T47D (cell line): ENCODE measurements around the gene CREBBP.

Source experiments
- DNase-seq, 2 experiments: peaks; one replicate each; pipeline versions ENCODE4 v3.0.0 to v3.0.0-alpha.2; 2011 to 2012; ENCODE audit warnings: low read depth in 1 of 2, low spot score in 1 of 2
- JUND ChIP-seq: IDR thresholded peaks from 2 replicates; pipeline ENCODE4 v1.6.1; 2012; ENCODE audit warnings: low read depth
- in situ Hi-C: cut with HindIII; loops from 2 replicates; pipeline ENCODE4 v1.10.0; 2016; ENCODE audit warnings: low sequenced_read_pairs, low pct_unique_long_range_greater_than_20kb

Gene CREBBP

DNA sequence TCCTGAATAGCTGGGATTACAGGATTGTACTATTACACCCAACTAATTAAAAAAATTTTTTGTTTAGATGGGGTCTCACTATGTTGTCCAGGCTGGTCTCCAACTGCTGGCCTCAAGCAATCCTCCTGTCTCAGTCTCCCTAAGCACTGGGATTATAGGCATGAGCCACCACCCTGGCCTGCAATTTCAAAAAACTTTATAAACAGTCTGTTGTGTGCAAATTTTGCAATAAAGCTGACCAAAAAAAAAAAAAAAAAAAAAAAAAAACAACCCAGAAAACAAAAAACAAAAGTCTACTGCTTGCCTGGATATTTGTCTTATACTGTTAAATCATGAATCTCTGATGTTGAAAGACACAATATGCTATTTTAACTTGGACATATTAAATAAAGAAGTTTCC lies 4.4 kb downstream of the CREBBP start:
- in situ Hi-C loops: no loop called here
- no peak for TF ChIP-seq JUND

DNA sequence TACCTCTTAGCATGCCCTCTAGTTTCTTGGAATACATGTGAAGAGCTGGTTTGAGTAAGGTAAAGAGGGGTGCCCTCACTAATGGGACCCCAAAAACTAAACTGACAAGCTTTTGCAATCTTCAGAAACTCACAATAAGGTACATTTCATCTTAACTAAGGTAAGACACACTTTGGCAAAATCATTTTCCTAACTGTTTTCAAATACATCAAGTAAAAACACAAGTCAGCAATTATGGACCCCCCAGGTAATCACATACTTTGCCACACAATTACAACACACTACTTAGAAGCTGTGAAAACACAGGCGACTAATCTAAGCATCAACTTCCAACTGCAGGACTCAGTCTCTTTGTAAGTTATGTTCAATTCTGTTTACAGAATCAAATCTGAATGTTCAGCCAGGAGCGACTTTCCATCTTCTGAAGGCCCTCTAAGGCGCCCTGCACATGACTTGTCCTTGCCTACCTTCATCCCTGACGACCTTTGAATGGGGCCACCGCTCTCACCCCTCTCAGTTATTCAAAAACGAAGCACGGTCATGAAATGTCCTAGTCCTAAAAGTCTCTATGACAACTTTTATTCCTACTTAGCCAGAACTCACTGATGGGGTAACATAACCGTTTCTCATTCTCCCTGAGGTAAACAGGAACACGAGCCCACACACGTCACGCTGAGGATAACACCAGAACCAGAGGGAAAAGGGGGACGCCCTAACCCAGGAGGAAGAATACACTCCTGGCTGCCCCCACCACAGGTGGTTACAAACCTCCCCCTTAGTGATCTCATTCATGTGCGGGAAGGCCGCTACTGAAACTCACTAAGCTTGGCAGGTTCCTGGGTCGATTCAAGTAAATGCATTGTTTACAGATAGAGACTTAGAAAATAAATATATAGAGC lies 5.5 kb downstream of the CREBBP start:
- no peak for DNase-seq
- no peak for TF ChIP-seq JUND
- in situ Hi-C loops: no loop called here

More for the DNA sequence above, 4.4 kb downstream of the CREBBP start:
- no peak for DNase-seq

DNA sequence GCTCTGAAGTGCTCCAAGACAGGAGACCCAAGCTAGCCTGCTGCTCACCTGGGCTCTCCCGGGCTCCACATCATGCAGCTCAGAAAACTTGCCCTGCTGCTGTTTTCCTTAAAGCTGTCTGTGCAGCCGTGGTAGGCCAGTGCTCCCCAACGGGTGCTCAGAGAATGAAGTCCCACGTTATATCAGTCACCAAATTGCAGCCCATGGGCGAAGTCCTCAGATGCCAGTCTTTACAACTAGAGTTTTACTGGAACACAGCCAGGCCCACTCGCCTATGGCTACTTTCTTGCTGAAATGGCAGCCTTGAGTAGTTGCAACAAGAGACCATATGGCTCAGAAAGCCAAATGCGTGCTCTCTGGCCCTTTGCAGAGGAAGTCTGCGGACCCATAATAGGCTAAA lies 6.3 kb downstream of the CREBBP start:
- in situ Hi-C loops: no loop called here
- no peak for TF ChIP-seq JUND
- DNase-seq: no peak

DNA sequence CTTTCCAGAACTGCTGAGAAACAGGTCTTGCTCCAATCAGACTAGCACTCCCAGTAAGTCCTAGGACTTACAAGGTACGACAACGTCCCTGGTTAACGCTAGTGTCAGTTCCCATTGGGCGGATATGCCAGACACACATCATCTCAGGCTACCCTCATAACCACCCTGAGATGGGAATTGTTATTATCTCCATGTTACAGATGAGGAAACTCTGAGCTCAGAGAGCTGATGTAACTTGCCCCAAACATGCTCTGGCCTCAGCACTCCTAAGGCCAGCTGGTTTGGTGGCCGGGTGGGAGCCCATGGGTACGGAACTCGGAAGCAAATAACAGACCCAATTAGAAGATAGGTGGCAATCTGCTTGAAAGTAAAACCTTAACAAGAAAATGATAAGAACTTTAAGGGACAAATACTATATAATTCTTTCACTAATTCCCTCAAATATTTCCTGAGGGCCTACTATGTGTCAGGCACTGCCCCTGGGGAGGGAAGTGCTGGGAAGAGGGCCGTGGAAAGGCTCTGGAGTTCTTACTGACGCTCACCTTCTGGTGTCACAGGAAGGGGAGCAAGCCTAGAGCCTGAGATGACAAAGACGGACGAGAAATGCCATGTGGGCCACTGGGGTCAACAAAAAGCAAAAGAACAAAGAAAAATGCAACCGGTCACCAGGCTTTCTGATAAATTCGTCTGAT lies 6.9 kb downstream of the CREBBP start:
- in situ Hi-C loops: no loop called here
- DNase-seq: no peak

DNA sequence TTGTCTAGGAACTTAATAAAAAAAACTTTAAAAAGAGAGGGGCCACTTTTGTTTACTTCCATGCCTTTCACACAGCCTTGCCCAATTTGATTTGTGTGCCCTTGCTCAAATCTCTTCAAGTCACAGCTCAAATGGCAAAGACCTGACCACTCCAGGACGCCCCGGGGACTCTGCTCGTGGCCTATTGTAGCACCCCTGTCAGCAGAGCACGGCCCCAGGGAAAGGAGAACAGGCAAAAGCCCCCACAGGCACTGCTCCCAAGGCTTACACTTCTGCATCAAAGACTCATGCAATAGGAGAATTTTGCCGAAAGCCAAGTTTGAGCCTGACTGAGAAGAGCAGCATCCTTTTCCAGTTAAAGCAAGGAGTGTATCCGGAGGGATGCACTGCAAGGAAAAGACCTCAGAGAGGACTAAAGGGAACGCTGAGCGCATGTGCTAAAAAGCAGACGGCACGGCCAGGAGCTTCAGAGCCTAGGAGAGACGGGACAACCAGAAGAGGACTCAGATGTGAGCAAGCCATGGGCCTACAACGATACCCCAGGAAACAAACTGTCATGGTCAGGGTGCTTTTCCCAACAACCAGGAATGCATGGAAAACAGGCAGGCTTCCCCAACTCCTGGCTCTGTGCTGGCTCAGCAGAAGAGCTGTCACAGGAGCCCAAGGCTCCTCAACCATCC lies 8.2 kb downstream of the CREBBP start:
- no peak for TF ChIP-seq JUND
- DNase-seq: no peak
- in situ Hi-C loops: no loop called here

More for the DNA sequence above, 6.9 kb downstream of the CREBBP start:
- TF ChIP-seq JUND: no peak

DNA sequence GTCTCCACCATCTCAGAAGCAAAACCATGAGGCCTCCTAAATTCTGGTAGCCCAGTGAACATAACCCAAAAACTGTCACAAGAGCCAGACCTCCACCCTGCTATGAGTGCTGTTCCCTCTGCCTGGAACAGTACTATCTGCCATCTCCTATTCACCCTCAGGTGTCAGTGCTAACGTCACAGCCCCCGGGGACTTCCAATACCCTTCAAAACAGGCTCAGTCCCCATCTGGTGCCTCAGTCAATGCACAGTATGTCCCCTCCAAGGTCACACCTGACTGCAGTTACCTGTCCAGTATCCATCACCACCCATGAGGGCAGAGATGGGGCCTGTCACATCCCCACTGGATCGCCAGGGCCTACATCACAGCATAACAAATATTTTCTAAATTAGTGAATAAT lies 11.5 kb downstream of the CREBBP start:
- in situ Hi-C loops: no loop called here
- no peak for DNase-seq
- TF ChIP-seq JUND: no peak

DNA sequence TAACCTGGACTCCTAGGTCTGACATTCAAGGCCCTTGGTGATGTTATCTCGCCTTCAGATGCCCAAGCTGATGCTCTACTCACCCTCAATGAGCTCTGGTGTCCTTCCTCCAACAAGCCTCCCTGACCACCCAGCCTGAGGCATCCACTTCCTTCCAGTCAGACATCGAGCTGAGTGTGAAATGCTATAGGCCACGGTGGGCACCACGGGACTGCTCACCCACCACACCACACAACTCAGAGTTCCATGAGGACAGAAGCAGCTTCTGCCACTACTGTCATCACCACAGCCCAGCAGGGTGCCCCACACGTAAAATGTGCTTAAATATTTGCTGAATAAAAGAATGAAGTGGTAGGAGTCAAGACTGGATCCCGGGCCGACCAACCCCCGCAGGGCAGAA lies 12.0 kb downstream of the CREBBP start:
- in situ Hi-C loops: no loop called here
- TF ChIP-seq JUND: no peak
- DNase-seq: no peak

DNA sequence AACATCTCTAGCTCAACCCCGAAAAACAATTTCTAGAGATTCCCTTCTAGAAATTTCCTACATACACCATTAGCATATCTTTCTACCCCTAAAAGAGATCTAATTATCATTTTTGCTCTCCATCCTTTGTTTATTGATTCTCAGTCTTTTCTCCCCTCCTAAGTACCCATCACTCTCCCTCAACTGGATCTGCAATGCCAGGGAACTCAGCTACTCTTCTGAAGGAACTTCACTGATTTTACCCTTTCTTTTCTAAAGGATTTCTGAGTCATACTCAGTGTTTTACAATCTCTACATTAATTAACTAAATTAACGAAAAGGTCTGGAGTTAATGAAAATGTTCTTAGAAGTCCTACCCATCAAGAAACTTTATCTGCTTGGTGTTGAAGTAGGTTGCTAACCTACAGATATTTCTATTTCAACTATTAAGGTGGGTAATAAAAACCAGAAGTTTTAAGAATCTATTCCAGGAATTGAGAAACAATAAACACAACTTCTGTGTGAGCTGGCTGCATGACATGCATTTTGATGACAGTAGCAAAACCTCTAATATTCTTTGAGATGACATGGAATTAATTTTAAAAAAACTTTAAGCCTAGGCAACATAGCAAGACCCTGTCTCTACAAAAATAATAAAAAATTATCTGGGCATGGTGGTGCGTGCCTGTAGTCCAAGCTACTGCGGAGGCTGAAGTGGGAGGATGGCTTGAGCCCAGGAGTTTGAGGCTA lies 13.6 kb downstream of the CREBBP start:
- in situ Hi-C loops: no loop called here
- TF ChIP-seq JUND: no peak
- no peak for DNase-seq

DNA sequence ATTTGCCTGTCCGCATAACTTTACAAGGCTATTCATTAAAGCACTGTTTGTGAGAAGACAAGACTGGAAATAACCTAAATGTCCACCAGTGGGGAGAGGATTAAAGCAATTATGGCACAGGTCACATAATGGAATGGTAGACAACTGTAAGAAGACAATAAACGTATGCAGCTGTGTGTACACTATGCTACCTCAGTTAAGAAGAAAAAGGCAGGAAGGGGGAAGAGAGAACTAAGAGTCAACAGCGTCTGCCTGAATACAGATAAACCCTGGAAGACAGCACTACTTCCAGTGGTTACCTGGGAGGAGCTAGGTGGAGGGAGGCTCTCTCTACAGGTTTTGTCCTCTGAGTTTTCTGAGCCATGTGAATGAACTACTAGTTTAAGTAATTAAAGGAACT lies 15.3 kb downstream of the CREBBP start:
- DNase-seq: no peak
- in situ Hi-C loops: no loop called here
- TF ChIP-seq JUND: no peak

DNA sequence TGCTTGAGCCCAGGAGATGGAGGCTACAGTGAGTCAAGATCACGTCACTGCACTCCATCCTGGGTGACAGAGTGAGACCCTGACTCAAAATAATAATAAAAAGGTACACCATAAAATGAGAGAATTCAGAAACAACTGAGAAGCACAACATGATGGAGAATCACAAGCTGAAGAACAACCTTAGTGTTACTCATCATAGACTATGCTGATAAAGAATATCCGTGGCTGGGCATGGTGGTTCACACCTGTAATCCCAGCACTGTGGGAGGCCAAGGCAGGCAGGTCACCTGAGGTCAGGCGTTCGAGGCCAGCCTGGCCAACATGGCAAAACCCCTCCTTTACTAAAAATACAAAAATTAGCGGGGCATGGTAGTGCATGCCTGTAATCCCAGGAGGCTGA lies 16.0 kb downstream of the CREBBP start:
- in situ Hi-C loops: no loop called here
- no peak for TF ChIP-seq JUND
- DNase-seq: no peak

DNA sequence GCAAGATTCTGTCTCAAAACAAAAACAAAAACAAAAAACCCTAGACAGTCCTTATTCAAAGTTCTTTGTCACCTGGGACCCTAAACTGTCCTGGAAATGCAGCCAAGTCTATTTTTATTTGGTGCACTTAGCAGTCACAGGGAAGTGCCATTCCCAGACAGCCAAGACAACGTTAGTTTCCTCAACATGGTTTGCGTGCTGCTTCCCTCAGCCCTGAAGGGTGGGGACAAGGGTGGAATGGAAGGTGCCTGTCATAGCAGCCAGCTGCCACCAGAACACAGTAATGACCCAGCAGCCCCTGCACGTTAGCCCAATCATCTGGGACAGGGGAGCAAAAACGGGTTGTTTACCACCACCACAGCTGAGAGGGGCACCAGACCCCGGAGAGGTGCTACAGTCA lies 16.9 kb downstream of the CREBBP start:
- DNase-seq: no peak
- TF ChIP-seq JUND: no peak
- in situ Hi-C loops: no loop called here

DNA sequence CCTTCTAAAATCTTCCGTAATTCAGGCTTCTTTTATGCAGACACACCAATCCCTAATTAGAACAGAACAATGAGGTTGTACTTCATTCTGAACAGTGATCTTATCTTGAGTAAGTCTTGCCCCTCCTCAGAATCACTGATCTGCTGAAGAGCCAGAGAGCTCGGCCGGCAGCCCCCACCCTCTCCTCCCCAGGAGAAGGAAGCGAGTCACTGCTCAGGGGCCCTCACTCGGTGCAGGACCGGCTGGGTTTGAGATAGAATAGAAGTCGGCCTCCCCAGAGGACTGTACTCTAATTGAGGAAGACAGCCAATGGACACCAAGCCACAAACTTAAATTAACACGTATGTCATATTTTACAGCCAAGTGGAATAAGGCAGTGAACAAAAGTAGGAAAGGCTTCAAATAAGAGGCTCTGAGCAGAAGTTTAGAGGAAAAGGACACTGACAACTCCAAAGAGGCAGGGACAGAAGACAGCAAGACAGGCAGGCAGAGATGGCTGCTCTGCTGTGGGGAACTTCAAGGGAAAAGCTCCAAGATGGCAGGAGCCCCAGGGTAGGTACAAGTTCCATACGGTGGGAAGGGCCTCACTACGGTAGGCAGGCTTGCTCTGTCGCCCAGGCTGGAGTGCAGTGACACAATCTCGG lies 18.6 kb downstream of the CREBBP start:
- in situ Hi-C loops: no loop called here
- no peak for TF ChIP-seq JUND
- DNase-seq: no peak
